GM12878 (cell line): ENCODE measurements around the gene TMEM63B. TPM values are rescaled to one million over a fixed set of nuclear protein-coding genes. Genes with fewer than 3 reads are reported as not detected.

Source experiments
- ATAC-seq: fragments of 200-7000 bp; cut with Tn5 transposase; 3 replicates; pipeline ENCODE4 v1.9.1; 2020; ENCODE audit warnings: mild to moderate bottlenecking, moderate library complexity
- BruUV-seq: library from RNA; stranded (reverse); fragments of 400-500 nt; replicated peaks from 2 replicates; lab custom pipeline; 2021; lab: Mats Ljungman, UMichigan
- CTCF ChIA-PET: fragments of 300-600 bp; sonication (Branson Sonifier 250); formaldehyde crosslinking; extraction: SDS; loops from one replicate; lab custom pipeline; 2021; ENCODE audit warnings: inconsistent platforms; lab: Yijun Ruan, JAX
- POLR2A ChIA-PET: fragments of 350-600 bp; formaldehyde crosslinking; extraction: SDS; loops from one replicate; lab custom pipeline; 2021; ENCODE audit warnings: inconsistent platforms; lab: Charles Lee
- RAD21 ChIA-PET: fragments of 300-600 bp; sonication (Branson Sonifier 250); formaldehyde crosslinking; loops from one replicate; lab custom pipeline; 2023; ENCODE audit warnings: antibody characterized with exemption; ENCODE audit not compliant: unreplicated experiment; lab: Charles Lee
- SMC1A ChIA-PET: fragments of 300-600 bp; sonication (Branson Sonifier 250); formaldehyde crosslinking; loops from one replicate; lab custom pipeline; 2023; ENCODE audit not compliant: unreplicated experiment, uncharacterized antibody; lab: Charles Lee
- DNase-seq: peaks from one replicate; pipeline ENCODE4 v3.0.0-alpha.2; 2011; ENCODE audit warnings: low read depth, low spot score
- FAIRE-seq: peaks from 3 replicates; lab custom pipeline; 2011; peaks lifted over from hg19 to GRCh38; lab: Jason Lieb, UNC
- H2AFZ ChIP-seq: 2 replicates; pipeline ENCODE4 v1.6.0; 2011; ENCODE audit warnings: low read depth, low read length, control low read depth; ENCODE audit not compliant: control insufficient read depth
- H3K27ac ChIP-seq: 2 replicates; pipeline ENCODE4 v1.5.1; 2011; ENCODE audit warnings: control low read depth; ENCODE audit not compliant: control insufficient read depth, insufficient read depth
- H3K27me3 ChIP-seq, 2 experiments: replicated peaks in 1 of 2; 2 replicates each; pipeline versions ENCODE4 v1.6.0 to v1.6.1; 2011; ENCODE audit warnings: low read length in 1 of 2; ENCODE audit not compliant: control insufficient read depth in 2 of 2, insufficient read depth in 2 of 2
- H3K36me3 ChIP-seq, 2 experiments: 2 replicates each; pipeline ENCODE4 v1.5.1; 2011; ENCODE audit warnings: low read length in 1 of 2; ENCODE audit not compliant: control insufficient read depth in 2 of 2, insufficient read depth in 2 of 2
- H3K4me1 ChIP-seq: 2 replicates; pipeline ENCODE4 v1.6.1; 2011; ENCODE audit warnings: mild to moderate bottlenecking, low read length, moderate library complexity, mixed read lengths; ENCODE audit not compliant: control insufficient read depth, insufficient read depth
- H3K4me2 ChIP-seq: 2 replicates; pipeline ENCODE4 v1.6.0; 2011; ENCODE audit warnings: control low read depth; ENCODE audit not compliant: control insufficient read depth, insufficient read depth
- H3K4me3 ChIP-seq: fragments of 200-600 bp; sonication (generic); 2 replicates; pipeline ENCODE4 v1.5.1; 2016
- H3K79me2 ChIP-seq: 2 replicates; pipeline ENCODE4 v1.6.0; 2011; ENCODE audit warnings: low read length; ENCODE audit not compliant: control insufficient read depth, insufficient read depth
- H3K9ac ChIP-seq: 2 replicates; pipeline ENCODE4 v1.8.0; 2011; ENCODE audit warnings: low read length, control low read depth, mixed read lengths; ENCODE audit not compliant: control insufficient read depth, insufficient read depth
- H3K9me3 ChIP-seq: replicated peaks from 3 replicates; pipeline ENCODE4 v1.5.1; 2011; ENCODE audit warnings: mild to moderate bottlenecking, low read length; ENCODE audit not compliant: control insufficient read depth, insufficient read depth
- H4K20me1 ChIP-seq: 2 replicates; pipeline ENCODE4 v1.6.0; 2011; ENCODE audit not compliant: control insufficient read depth, insufficient read depth
- BRCA1 ChIP-seq: IDR thresholded peaks from 2 replicates; pipeline ENCODE4 v1.6.1; 2011; ENCODE audit warnings: low read depth, low read length, improper control_type of control experiment
- CBFB ChIP-seq: IDR thresholded peaks from 2 replicates; pipeline ENCODE4 v1.6.1; 2016; ENCODE audit warnings: antibody characterized with exemption, low read depth
- EGR1 ChIP-seq, 2 experiments: IDR thresholded peaks; 1 replicate in 1 of 2; 2 replicates in 1 of 2; pipeline ENCODE4 v1.6.1; 2011 to 2012; ENCODE audit warnings: low read depth in 2 of 2, low read length in 2 of 2, borderline replicate concordance in 1 of 2, mild to moderate bottlenecking in 1 of 2, moderate library complexity in 1 of 2
- EP300 ChIP-seq, 2 experiments: fragments of 150-350 bp in 1 of 2; IDR thresholded peaks; 2 replicates each; pipeline ENCODE4 v1.6.1; 2011 to 2012; ENCODE audit warnings: low read depth in 2 of 2, low read length in 2 of 2, borderline replicate concordance in 1 of 2, improper control_type of control experiment in 1 of 2, inconsistent platforms in 1 of 2; ENCODE audit not compliant: control insufficient read depth in 1 of 2
- EZH2 ChIP-seq: IDR thresholded peaks from 2 replicates; pipeline ENCODE4 v1.6.1; 2012; ENCODE audit warnings: low read depth, mild to moderate bottlenecking, control low read depth, inconsistent platforms, low read length, borderline replicate concordance; ENCODE audit not compliant: control insufficient read depth
- IKZF1 ChIP-seq: fragments of 450-650 bp; conservative IDR thresholded peaks from 2 replicates; pipeline ENCODE4 v1.6.1; 2017; ENCODE audit warnings: antibody characterized with exemption, mild to moderate bottlenecking
- KAT2A ChIP-seq: conservative IDR thresholded peaks from 2 replicates; pipeline ENCODE4 v1.6.1; 2011; ENCODE audit warnings: low read depth, low read length; ENCODE audit not compliant: control insufficient read depth
- RBBP5 ChIP-seq: fragments of 200-600 bp; sonication (generic); conservative IDR thresholded peaks from 2 replicates; pipeline ENCODE4 v1.6.1; 2016
- STAT1 ChIP-seq: fragments of 450-650 bp; conservative IDR thresholded peaks from 2 replicates; pipeline ENCODE4 v1.6.1; 2014; ENCODE audit warnings: antibody characterized with exemption, mild to moderate bottlenecking
- STAT3 ChIP-seq: IDR thresholded peaks from 2 replicates; pipeline ENCODE4 v1.6.1; 2011; ENCODE audit warnings: low read depth, low read length, improper control_type of control experiment
- YBX1 ChIP-seq: fragments of 450-650 bp; IDR thresholded peaks from 2 replicates; pipeline ENCODE4 v1.6.1; 2016; ENCODE audit warnings: antibody characterized with exemption
- WGBS: methylation state at CpG from one replicate; pipeline ENCODE4 v1.1.6; 2016; ENCODE audit warnings: low lambda C conversion rate; ENCODE audit not compliant: insufficient replicate concordance, insufficient coverage; ENCODE audit errors: missing lambda C conversion rate; 5-methylcytosine and 5-hydroxymethylcytosine counted together
- in situ Hi-C: fragments of 300-500 bp; cut with MboI; formaldehyde crosslinking; loops from 9 replicates; pipeline ENCODE4 v1.14.3; 2018; ENCODE audit warnings: mixed read lengths
- intact Hi-C: fragments of 100-400 bp; cut with micrococcal nuclease; formaldehyde crosslinking; loops from one replicate; pipeline ENCODE4 v1.14.2; 2022; ENCODE audit not compliant: unreplicated experiment
- polyA plus RNA-seq, 11 experiments: library from polyadenylated mRNA; depleted of rRNA in 4 of 11; unstranded in 6 of 11; stranded (reverse) in 5 of 11; fragments of >200 nt; fragmentation: Nextera tagmentation in 4 of 11; fragmentation: Illumina TruSeq in 1 of 11; extraction: Ambion mirVana in 4 of 11; extraction: Trizol in 1 of 11; gene quantifications; 1 replicate in 1 of 11; 2 replicates in 10 of 11; pipeline versions ENCODE4 v1.2.1 to v1.2.3, GENCODE V29; 2011 to 2016; ENCODE audit warnings: inconsistent platforms in 2 of 11, missing spikeins in 2 of 11, low read depth in 1 of 11
- total RNA-seq, 4 experiments: library from RNA; depleted of rRNA in 3 of 4; stranded (reverse); fragments of >200 nt in 3 of 4; fragmentation: Illumina TruSeq in 1 of 4; extraction: Trizol in 1 of 4; gene quantifications; 2 replicates each; pipeline versions ENCODE4 v1.2.1 to v1.2.3, GENCODE V29; 2013 to 2021
- TF ChIP-seq, protein P1 (sequence below), 3 experiments: IDR thresholded peaks in 2 of 3; conservative IDR thresholded peaks in 1 of 3; 2 replicates each; pipeline ENCODE4 v1.5.1; 2011; ENCODE audit warnings: low read depth in 3 of 3, low read length in 3 of 3, mild to moderate bottlenecking in 3 of 3, control low read depth in 2 of 3, moderate library complexity in 2 of 3, inconsistent platforms in 1 of 3, mixed read lengths in 1 of 3; ENCODE audit not compliant: control insufficient read depth in 2 of 3, insufficient read depth in 1 of 3; ENCODE audit errors: extremely low read depth in 1 of 3
- TF ChIP-seq, protein P2 (sequence below): IDR thresholded peaks from 2 replicates; pipeline ENCODE4 v1.6.1; 2011; ENCODE audit warnings: borderline replicate concordance, low read depth, mild to moderate bottlenecking, moderate library complexity, low read length; ENCODE audit not compliant: insufficient read depth, poor library complexity, severe bottlenecking
- TF ChIP-seq, protein P3 (sequence below): fragments of 450-650 bp; IDR thresholded peaks from 2 replicates; pipeline ENCODE4 v1.6.1; 2016; ENCODE audit warnings: mild to moderate bottlenecking, moderate library complexity, borderline replicate concordance
- TF ChIP-seq, protein P4 (sequence below): IDR thresholded peaks from 2 replicates; pipeline ENCODE4 v1.6.1; 2011; ENCODE audit warnings: low read depth, low read length, improper control_type of control experiment, borderline replicate concordance

TMEM63B gene
- total and polyA plus RNA-seq, 10 of the 15 experiments (the other 5 are each of a cell fraction or from before 2014, with no cell fraction given), result 0.09 to 15.0 (median 7.1) TPM; not detected in 1

DNA sequence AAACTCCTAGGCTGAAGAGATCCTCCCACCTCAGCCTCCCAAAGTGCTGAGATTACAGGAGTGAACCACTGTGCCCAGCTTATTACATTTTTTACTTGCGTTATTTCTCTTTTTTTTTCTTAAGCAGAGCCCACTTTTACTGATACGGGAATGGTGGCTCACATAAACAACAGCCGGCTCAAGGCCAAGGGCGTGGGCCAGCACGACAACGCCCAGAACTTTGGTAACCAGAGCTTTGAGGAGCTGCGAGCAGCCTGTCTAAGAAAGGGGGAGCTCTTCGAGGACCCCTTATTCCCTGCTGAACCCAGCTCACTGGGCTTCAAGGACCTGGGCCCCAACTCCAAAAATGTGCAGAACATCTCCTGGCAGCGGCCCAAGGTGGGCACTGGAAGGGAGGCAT lies 41.8 kb downstream of the TMEM63B start:
- Histone ChIP-seq H3K36me3 (no peaks in the 10 kb centered on the region), H3K4me1 (peaks cover 3% of the 10 kb centered on the region; the same call in 1 of the 2 replicates), H4K20me1 (no peaks in the 10 kb centered on the region), H3K9me3 (no peaks in the 10 kb centered on the region), H3K27ac (no peak overlapping the region), H3K27me3 (peaks cover 0 to 4% of the 10 kb centered on the region in 2 experiments; a peak in 3 of 4 replicates), H3K4me2 (no peak overlapping the region), H3K4me3 (no peak overlapping the region), H2AFZ (no peak overlapping the region), H3K9ac (no peak overlapping the region), H3K79me2 (no peaks in the 10 kb centered on the region)
- ChIA-PET CTCF (interaction anchor here (0.8 to 8.6 kb wide), 8 partner anchors 66 to 167 kb away, joined by 3 to 117 read pairs (median 4); partner anchors contain the start of gene AARS2), POLR2A (no interaction called here), SMC1A (interaction anchor here (1.2 to 2.0 kb wide), 4 partner anchors 56 to 169 kb away, joined by 3 to 11 read pairs (median 4); partner anchors contain the start of gene HSP90AB1), RAD21 (interaction anchor here (0.7 to 1.2 kb wide), 4 partner anchors 66 to 169 kb away, joined by 3 to 5 read pairs (median 4); no protein-coding TSS in a partner anchor)
- ATAC-seq (no peak), FAIRE-seq (no peak), DNase-seq (no peak)
- intact Hi-C loops (no loop called here), in situ Hi-C loops (no loop called here)
- no TSS peak for BruUV-seq
- TF ChIP-seq EGR1 (IDR thresholded peaks at IDR 0.05; ENCODE audit: borderline replicate concordance in 1 of 2, low read depth in 2 of 2, low read length in 2 of 2) (no peak), EZH2 (no peak), YBX1 (no peak), IKZF1 (no peak), KAT2A (no peak), EP300 (IDR thresholded peaks at IDR 0.05; ENCODE audit: borderline replicate concordance in 1 of 2, control insufficient read depth in 1 of 2, low read depth in 2 of 2, low read length in 2 of 2) (no peak), STAT3 (no peak), BRCA1 (no peak), RBBP5 (no peak), STAT1 (no peak), CBFB (no peak)
- TF ChIP-seq, protein P1, sequence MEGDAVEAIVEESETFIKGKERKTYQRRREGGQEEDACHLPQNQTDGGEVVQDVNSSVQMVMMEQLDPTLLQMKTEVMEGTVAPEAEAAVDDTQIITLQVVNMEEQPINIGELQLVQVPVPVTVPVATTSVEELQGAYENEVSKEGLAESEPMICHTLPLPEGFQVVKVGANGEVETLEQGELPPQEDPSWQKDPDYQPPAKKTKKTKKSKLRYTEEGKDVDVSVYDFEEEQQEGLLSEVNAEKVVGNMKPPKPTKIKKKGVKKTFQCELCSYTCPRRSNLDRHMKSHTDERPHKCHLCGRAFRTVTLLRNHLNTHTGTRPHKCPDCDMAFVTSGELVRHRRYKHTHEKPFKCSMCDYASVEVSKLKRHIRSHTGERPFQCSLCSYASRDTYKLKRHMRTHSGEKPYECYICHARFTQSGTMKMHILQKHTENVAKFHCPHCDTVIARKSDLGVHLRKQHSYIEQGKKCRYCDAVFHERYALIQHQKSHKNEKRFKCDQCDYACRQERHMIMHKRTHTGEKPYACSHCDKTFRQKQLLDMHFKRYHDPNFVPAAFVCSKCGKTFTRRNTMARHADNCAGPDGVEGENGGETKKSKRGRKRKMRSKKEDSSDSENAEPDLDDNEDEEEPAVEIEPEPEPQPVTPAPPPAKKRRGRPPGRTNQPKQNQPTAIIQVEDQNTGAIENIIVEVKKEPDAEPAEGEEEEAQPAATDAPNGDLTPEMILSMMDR (IDR thresholded peaks at IDR 0.05 in 2 of 3, conservative IDR thresholded peaks at IDR 0.05 in 1 of 3; ENCODE audit: control insufficient read depth in 2 of 3, extremely low read depth in 1 of 3, insufficient read depth in 1 of 3, low read depth in 3 of 3, low read length in 3 of 3), result no peak
- TF ChIP-seq, protein P2, sequence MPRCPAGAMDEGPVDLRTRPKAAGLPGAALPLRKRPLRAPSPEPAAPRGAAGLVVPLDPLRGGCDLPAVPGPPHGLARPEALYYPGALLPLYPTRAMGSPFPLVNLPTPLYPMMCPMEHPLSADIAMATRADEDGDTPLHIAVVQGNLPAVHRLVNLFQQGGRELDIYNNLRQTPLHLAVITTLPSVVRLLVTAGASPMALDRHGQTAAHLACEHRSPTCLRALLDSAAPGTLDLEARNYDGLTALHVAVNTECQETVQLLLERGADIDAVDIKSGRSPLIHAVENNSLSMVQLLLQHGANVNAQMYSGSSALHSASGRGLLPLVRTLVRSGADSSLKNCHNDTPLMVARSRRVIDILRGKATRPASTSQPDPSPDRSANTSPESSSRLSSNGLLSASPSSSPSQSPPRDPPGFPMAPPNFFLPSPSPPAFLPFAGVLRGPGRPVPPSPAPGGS, result no peak
- TF ChIP-seq, protein P3, sequence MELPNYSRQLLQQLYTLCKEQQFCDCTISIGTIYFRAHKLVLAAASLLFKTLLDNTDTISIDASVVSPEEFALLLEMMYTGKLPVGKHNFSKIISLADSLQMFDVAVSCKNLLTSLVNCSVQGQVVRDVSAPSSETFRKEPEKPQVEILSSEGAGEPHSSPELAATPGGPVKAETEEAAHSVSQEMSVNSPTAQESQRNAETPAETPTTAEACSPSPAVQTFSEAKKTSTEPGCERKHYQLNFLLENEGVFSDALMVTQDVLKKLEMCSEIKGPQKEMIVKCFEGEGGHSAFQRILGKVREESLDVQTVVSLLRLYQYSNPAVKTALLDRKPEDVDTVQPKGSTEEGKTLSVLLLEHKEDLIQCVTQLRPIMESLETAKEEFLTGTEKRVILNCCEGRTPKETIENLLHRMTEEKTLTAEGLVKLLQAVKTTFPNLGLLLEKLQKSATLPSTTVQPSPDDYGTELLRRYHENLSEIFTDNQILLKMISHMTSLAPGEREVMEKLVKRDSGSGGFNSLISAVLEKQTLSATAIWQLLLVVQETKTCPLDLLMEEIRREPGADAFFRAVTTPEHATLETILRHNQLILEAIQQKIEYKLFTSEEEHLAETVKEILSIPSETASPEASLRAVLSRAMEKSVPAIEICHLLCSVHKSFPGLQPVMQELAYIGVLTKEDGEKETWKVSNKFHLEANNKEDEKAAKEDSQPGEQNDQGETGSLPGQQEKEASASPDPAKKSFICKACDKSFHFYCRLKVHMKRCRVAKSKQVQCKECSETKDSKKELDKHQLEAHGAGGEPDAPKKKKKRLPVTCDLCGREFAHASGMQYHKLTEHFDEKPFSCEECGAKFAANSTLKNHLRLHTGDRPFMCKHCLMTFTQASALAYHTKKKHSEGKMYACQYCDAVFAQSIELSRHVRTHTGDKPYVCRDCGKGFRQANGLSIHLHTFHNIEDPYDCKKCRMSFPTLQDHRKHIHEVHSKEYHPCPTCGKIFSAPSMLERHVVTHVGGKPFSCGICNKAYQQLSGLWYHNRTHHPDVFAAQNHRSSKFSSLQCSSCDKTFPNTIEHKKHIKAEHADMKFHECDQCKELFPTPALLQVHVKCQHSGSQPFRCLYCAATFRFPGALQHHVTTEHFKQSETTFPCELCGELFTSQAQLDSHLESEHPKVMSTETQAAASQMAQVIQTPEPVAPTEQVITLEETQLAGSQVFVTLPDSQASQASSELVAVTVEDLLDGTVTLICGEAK, result no peak
- TF ChIP-seq, protein P4, sequence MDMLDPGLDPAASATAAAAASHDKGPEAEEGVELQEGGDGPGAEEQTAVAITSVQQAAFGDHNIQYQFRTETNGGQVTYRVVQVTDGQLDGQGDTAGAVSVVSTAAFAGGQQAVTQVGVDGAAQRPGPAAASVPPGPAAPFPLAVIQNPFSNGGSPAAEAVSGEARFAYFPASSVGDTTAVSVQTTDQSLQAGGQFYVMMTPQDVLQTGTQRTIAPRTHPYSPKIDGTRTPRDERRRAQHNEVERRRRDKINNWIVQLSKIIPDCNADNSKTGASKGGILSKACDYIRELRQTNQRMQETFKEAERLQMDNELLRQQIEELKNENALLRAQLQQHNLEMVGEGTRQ, result no peak
- WGBS, result 55% methylated on average over 9 of the region's 9 CpGs
